ENCODE results near the gene SPTLC2.

SPTLC2 gene

GRCh38 chr14:77542421-77543239, 73.8 kb downstream of the SPTLC2 start:
- no peak for TF ChIP-seq YY1 (IDR thresholded peaks at IDR 0.05; ENCODE audit: low read depth)
- no peak for TF ChIP-seq CREB1 (IDR thresholded peaks at IDR 0.05; ENCODE audit: low read depth)

- TF ChIP-seq EGR1 (IDR thresholded peaks at IDR 0.05) (no peak), TCF12 (IDR thresholded peaks at IDR 0.05; ENCODE audit: low read depth) (no peak), TAF1 (IDR thresholded peaks at IDR 0.05; ENCODE audit: low read depth) (no peak), TEAD4 (IDR thresholded peaks at IDR 0.05) (no peak), YY1 (IDR thresholded peaks at IDR 0.05; ENCODE audit: low read depth) (no peak), CEBPB (IDR thresholded peaks at IDR 0.05) (no peak), USF1 (IDR thresholded peaks at IDR 0.05) (no peak), NFIC (IDR thresholded peaks at IDR 0.05) (no peak), REST (IDR thresholded peaks at IDR 0.05; ENCODE audit: low read depth) (no peak), RAD21 (IDR thresholded peaks at IDR 0.05; ENCODE audit: low read depth) (no peak), CREB1 (IDR thresholded peaks at IDR 0.05; ENCODE audit: low read depth) (no peak), EP300 (IDR thresholded peaks at IDR 0.05; ENCODE audit: borderline replicate concordance) (no peak), MAX (IDR thresholded peaks at IDR 0.05) (no peak), FOXM1 (IDR thresholded peaks at IDR 0.05; ENCODE audit: borderline replicate concordance, low read depth) (no peak), ZBTB7A (IDR thresholded peaks at IDR 0.05; ENCODE audit: low read depth) (no peak)
Observed at GRCh38 chr14:77541905-77542304, 74.5 kb downstream of the SPTLC2 start.

- no peak for TF ChIP-seq TCF12 (IDR thresholded peaks at IDR 0.05; ENCODE audit: low read depth)
- TF ChIP-seq CREB1 (IDR thresholded peaks at IDR 0.05; ENCODE audit: low read depth) = no peak
- TF ChIP-seq CEBPB (IDR thresholded peaks at IDR 0.05) = no peak
- no peak for TF ChIP-seq RAD21 (IDR thresholded peaks at IDR 0.05; ENCODE audit: low read depth)
- no peak for TF ChIP-seq TAF1 (IDR thresholded peaks at IDR 0.05; ENCODE audit: low read depth)
- no peak for TF ChIP-seq ZBTB7A (IDR thresholded peaks at IDR 0.05; ENCODE audit: low read depth)
- no peak for TF ChIP-seq YY1 (IDR thresholded peaks at IDR 0.05; ENCODE audit: low read depth)
Observed at GRCh38 chr14:77531071-77531470, 85.4 kb downstream of the SPTLC2 start.

- no peak for TF ChIP-seq USF1 (IDR thresholded peaks at IDR 0.05)
- TF ChIP-seq RAD21 (IDR thresholded peaks at IDR 0.05; ENCODE audit: low read depth) = no peak
- no peak for TF ChIP-seq EGR1 (IDR thresholded peaks at IDR 0.05)
- TF ChIP-seq MAX (IDR thresholded peaks at IDR 0.05) = no peak
- no peak for TF ChIP-seq TCF12 (IDR thresholded peaks at IDR 0.05; ENCODE audit: low read depth)
- no peak for TF ChIP-seq CREB1 (IDR thresholded peaks at IDR 0.05; ENCODE audit: low read depth)
- TF ChIP-seq YY1 (IDR thresholded peaks at IDR 0.05; ENCODE audit: low read depth) = no peak
- no peak for TF ChIP-seq ZBTB7A (IDR thresholded peaks at IDR 0.05; ENCODE audit: low read depth)
- TF ChIP-seq FOXM1 (IDR thresholded peaks at IDR 0.05; ENCODE audit: borderline replicate concordance, low read depth) = no peak
- no peak for TF ChIP-seq CEBPB (IDR thresholded peaks at IDR 0.05)
- no peak for TF ChIP-seq NFIC (IDR thresholded peaks at IDR 0.05)
- no peak for TF ChIP-seq EP300 (IDR thresholded peaks at IDR 0.05; ENCODE audit: borderline replicate concordance)
- TF ChIP-seq TEAD4 (IDR thresholded peaks at IDR 0.05) = no peak
Observed at GRCh38 chr14:77529963-77530362, 86.5 kb downstream of the SPTLC2 start.

GRCh38 chr14:77529213-77529612, 87.2 kb downstream of the SPTLC2 start:
- TF ChIP-seq ZBTB7A (IDR thresholded peaks at IDR 0.05; ENCODE audit: low read depth) (no peak), TCF12 (IDR thresholded peaks at IDR 0.05; ENCODE audit: low read depth) (no peak), MAX (IDR thresholded peaks at IDR 0.05) (no peak), RAD21 (IDR thresholded peaks at IDR 0.05; ENCODE audit: low read depth) (no peak), REST (IDR thresholded peaks at IDR 0.05; ENCODE audit: low read depth) (no peak), TAF1 (IDR thresholded peaks at IDR 0.05; ENCODE audit: low read depth) (no peak), YY1 (IDR thresholded peaks at IDR 0.05; ENCODE audit: low read depth) (no peak)

GRCh38 chr14:77526266-77526665, 90.2 kb downstream of the SPTLC2 start:
- TF ChIP-seq TCF12 (IDR thresholded peaks at IDR 0.05; ENCODE audit: low read depth) = no peak
- TF ChIP-seq MAX (IDR thresholded peaks at IDR 0.05) = no peak
- no peak for TF ChIP-seq CEBPB (IDR thresholded peaks at IDR 0.05)
- no peak for TF ChIP-seq YY1 (IDR thresholded peaks at IDR 0.05; ENCODE audit: low read depth)
- TF ChIP-seq EGR1 (IDR thresholded peaks at IDR 0.05) = no peak
- no peak for TF ChIP-seq REST (IDR thresholded peaks at IDR 0.05; ENCODE audit: low read depth)
- TF ChIP-seq ZBTB7A (IDR thresholded peaks at IDR 0.05; ENCODE audit: low read depth) = no peak
- no peak for TF ChIP-seq RAD21 (IDR thresholded peaks at IDR 0.05; ENCODE audit: low read depth)
- no peak for TF ChIP-seq TEAD4 (IDR thresholded peaks at IDR 0.05)
- TF ChIP-seq USF1 (IDR thresholded peaks at IDR 0.05) = no peak
- TF ChIP-seq TAF1 (IDR thresholded peaks at IDR 0.05; ENCODE audit: low read depth) = no peak
- TF ChIP-seq EP300 (IDR thresholded peaks at IDR 0.05; ENCODE audit: borderline replicate concordance) = no peak
